NCI-H146 (cell line): Measurements from ENCODE around the gene LPIN3.

Source experiments
- DNase-seq: peaks from one replicate; lab custom pipeline; 2025; lab: John Stamatoyannopoulos, UW

Gene LPIN3

GRCh38 chr20:41349266-41349665, 8.6 kb downstream of the LPIN3 start:
- DNase-seq, result no peak

GRCh38 chr20:41349943-41350342, 9.3 kb downstream of the LPIN3 start:
- no peak for DNase-seq

GRCh38 chr20:41350408-41350962, 9.9 kb downstream of the LPIN3 start:
- no peak for DNase-seq

- peak; percentile 17 for DNase-seq
Measured at GRCh38 chr20:41352106-41352505, 11.5 kb downstream of the LPIN3 start.

GRCh38 chr20:41352666-41353065, 12.0 kb downstream of the LPIN3 start:
- DNase-seq, result no peak

GRCh38 chr20:41353530-41353929, 12.9 kb downstream of the LPIN3 start:
- no peak for DNase-seq

GRCh38 chr20:41355192-41355591, 14.6 kb downstream of the LPIN3 start:
- DNase-seq, result no peak

- DNase-seq, result no peak
Measured at GRCh38 chr20:41355598-41356203, 15.1 kb downstream of the LPIN3 start.

GRCh38 chr20:41356951-41357350, 16.3 kb downstream of the LPIN3 start:
- DNase-seq, result no peak

GRCh38 chr20:41357424-41358163, 17.0 kb downstream of the LPIN3 start:
- DNase-seq, result no peak

- no peak for DNase-seq
Measured at GRCh38 chr20:41358230-41358629, 17.6 kb downstream of the LPIN3 start.

- DNase-seq, result no peak
Measured at GRCh38 chr20:41358717-41359116, 18.1 kb downstream of the LPIN3 start.

- DNase-seq, result no peak
Measured at GRCh38 chr20:41359541-41360011, 19.0 kb downstream of the LPIN3 start.

GRCh38 chr20:41360831-41361756, 20.5 kb downstream of the LPIN3 start:
- DNase-seq, result no peak

GRCh38 chr20:41361757-41362747, 21.4 kb downstream of the LPIN3 start:
- DNase-seq, result no peak

GRCh38 chr20:41362748-41363140, 22.1 kb downstream of the LPIN3 start:
- no peak for DNase-seq

- no peak for DNase-seq
Measured at GRCh38 chr20:41363601-41364000, 23.0 kb downstream of the LPIN3 start.

- DNase-seq, result no peak
Measured at GRCh38 chr20:41364236-41364855, 23.7 kb downstream of the LPIN3 start.

- DNase-seq, result no peak
Measured at GRCh38 chr20:41364967-41365765, 24.5 kb downstream of the LPIN3 start.
